HepG2 (cell line): ENCODE data around the gene UBR3. TPM values are rescaled to one million over a fixed set of nuclear protein-coding genes. Genes with fewer than 3 reads are reported as not detected.

Experiments used
- ATAC-seq: fragments of 200-7000 bp; cut with Tn5 transposase; 3 replicates; pipeline ENCODE4 v1.9.1; 2020; ENCODE audit warnings: mild to moderate bottlenecking, moderate library complexity
- BruUV-seq: library from RNA; stranded (reverse); fragments of 400-500 nt; replicated peaks from 2 replicates; lab custom pipeline; 2021; lab: Mats Ljungman, UMichigan
- CTCF ChIA-PET: fragments of 300-600 bp; formaldehyde crosslinking; extraction: SDS; loops from one replicate; lab custom pipeline; 2021; ENCODE audit warnings: low total read pairs, inconsistent platforms, low intra/inter-chr PET ratio; lab: Yijun Ruan, JAX
- POLR2A ChIA-PET: fragments of 350-600 bp; sonication (Branson Sonifier 250); formaldehyde crosslinking; loops from one replicate; lab custom pipeline; 2020; ENCODE audit warnings: antibody characterized with exemption, inconsistent platforms; lab: Yijun Ruan, JAX
- DNase-seq: peaks from one replicate; pipeline ENCODE4 v3.0.0-alpha.2; 2015; ENCODE audit warnings: low spot score
- FAIRE-seq: peaks from 3 replicates; lab custom pipeline; 2011; peaks lifted over from hg19 to GRCh38; lab: Jason Lieb, UNC
- H2AFZ ChIP-seq: one replicate; pipeline ENCODE4 v1.6.1; 2011; ENCODE audit warnings: low read length, inconsistent platforms
- H3K27ac ChIP-seq: fragments of 300-600 bp; 3 replicates; pipeline ENCODE4 v1.8.0; 2011; ENCODE audit warnings: mixed run types, mild to moderate bottlenecking, mixed read lengths, low read length, inconsistent platforms; ENCODE audit not compliant: insufficient read depth; ENCODE audit errors: extremely low read length
- H3K27me3 ChIP-seq, 2 experiments: fragments of 200-600 bp in 1 of 2; 2 replicates in 1 of 2; 3 replicates in 1 of 2; pipeline versions ENCODE4 v1.6.0 to v1.8.0; 2011; ENCODE audit warnings: low read length in 2 of 2, mild to moderate bottlenecking in 2 of 2, moderate library complexity in 2 of 2, inconsistent platforms in 1 of 2; ENCODE audit not compliant: insufficient read depth in 2 of 2, control insufficient read depth in 1 of 2
- H3K36me3 ChIP-seq, 2 experiments: fragments of 200-600 bp in 1 of 2; replicated peaks in 1 of 2; 2 replicates in 1 of 2; 3 replicates in 1 of 2; pipeline versions ENCODE4 v1.5.1 to v1.8.0; 2011; ENCODE audit warnings: low read length in 2 of 2, inconsistent platforms in 1 of 2; ENCODE audit not compliant: insufficient read depth in 2 of 2, control insufficient read depth in 1 of 2
- H3K4me1 ChIP-seq: 2 replicates; pipeline ENCODE4 v1.5.1; 2012; ENCODE audit warnings: low read length, inconsistent platforms; ENCODE audit not compliant: insufficient read depth
- H3K4me2 ChIP-seq: 2 replicates; pipeline ENCODE4 v1.6.0; 2011; ENCODE audit warnings: low read depth, low read length, inconsistent platforms
- H3K4me3 ChIP-seq, 3 experiments: fragments of 200-600 bp in 1 of 3; sonication (generic), shearing (Covaris generic) in 1 of 3; replicated peaks in 1 of 3; 2 replicates each; pipeline ENCODE4 v1.5.1; 2011 to 2016; ENCODE audit warnings: low read length in 3 of 3, inconsistent platforms in 2 of 3, low read depth in 2 of 3, mild to moderate bottlenecking in 2 of 3, control low read depth in 1 of 3, mixed read lengths in 1 of 3; ENCODE audit not compliant: insufficient read depth in 1 of 3
- H3K79me2 ChIP-seq: one replicate; pipeline ENCODE4 v1.6.1; 2011; ENCODE audit warnings: low read length, inconsistent platforms; ENCODE audit not compliant: insufficient read depth
- H3K9ac ChIP-seq: 2 replicates; pipeline ENCODE4 v1.6.0; 2011; ENCODE audit warnings: mild to moderate bottlenecking, low read depth, low read length, inconsistent platforms; ENCODE audit not compliant: insufficient read depth
- H3K9me3 ChIP-seq: 2 replicates; pipeline ENCODE4 v1.5.1; 2012; ENCODE audit warnings: mild to moderate bottlenecking, low read length
- H4K20me1 ChIP-seq: 2 replicates; pipeline ENCODE4 v1.6.0; 2011; ENCODE audit warnings: inconsistent platforms, mild to moderate bottlenecking, low read length, moderate library complexity; ENCODE audit not compliant: insufficient read depth
- TGIF2 ChIP-seq: IDR thresholded peaks from 2 replicates; pipeline ENCODE4 v1.6.1; 2016; ENCODE audit warnings: control low read depth, missing compliant biosample characterization
- ZNF136 ChIP-seq: sonication (generic); formaldehyde crosslinking; IDR thresholded peaks from 2 replicates; pipeline ENCODE4 v1.8.1; 2022; ENCODE audit warnings: low read depth, mild to moderate bottlenecking, moderate library complexity, missing genetic modification reagents
- ZNF17 ChIP-seq: sonication (generic); formaldehyde crosslinking; IDR thresholded peaks from 2 replicates; pipeline ENCODE4 v1.5.0; 2020; ENCODE audit warnings: mild to moderate bottlenecking, missing genetic modification reagents
- ZNF274 ChIP-seq: sonication (generic); formaldehyde crosslinking; IDR thresholded peaks from 2 replicates; pipeline ENCODE4 v1.5.1; 2020; ENCODE audit warnings: mild to moderate bottlenecking, missing genetic modification reagents
- ZNF770 ChIP-seq: sonication (generic); formaldehyde crosslinking; IDR thresholded peaks from 2 replicates; pipeline ENCODE4 v1.5.0; 2020; ENCODE audit warnings: mild to moderate bottlenecking, missing genetic modification reagents
- WGBS: methylation state at CpG from one replicate; pipeline ENCODE4 v1.1.6; 2017; ENCODE audit warnings: low lambda C conversion rate; 5-methylcytosine and 5-hydroxymethylcytosine counted together
- in situ Hi-C: cut with HindIII; loops from 2 replicates; pipeline ENCODE4 v1.10.0; 2017; ENCODE audit warnings: low pct_unique_long_range_greater_than_20kb; ENCODE audit not compliant: extremely low pct_ligation_motif_present
- intact Hi-C: fragments of 100-400 bp; cut with micrococcal nuclease; formaldehyde crosslinking; loops from one replicate; pipeline ENCODE4 v1.10.0; 2022; ENCODE audit not compliant: unreplicated experiment
- polyA plus RNA-seq, 8 experiments: library from polyadenylated mRNA; depleted of rRNA in 3 of 8; stranded (reverse) in 7 of 8; unstranded in 1 of 8; fragments of >200 nt; fragmentation: Illumina TruSeq in 4 of 8; extraction: Trizol in 4 of 8; gene quantifications; 2 replicates each; pipeline versions ENCODE4 v1.2.1 to v1.2.3, GENCODE V29; 2011 to 2016; ENCODE audit warnings: low read depth in 4 of 8, missing spikeins in 1 of 8, mixed read lengths in 1 of 8; ENCODE audit not compliant: insufficient read depth in 1 of 8
- total RNA-seq, 5 experiments: library from RNA; depleted of rRNA; stranded (reverse); fragments of >200 nt; fragmentation: Illumina TruSeq; extraction: Trizol; gene quantifications; 2 replicates each; pipeline ENCODE4 v1.2.3, GENCODE V29; 2016; ENCODE audit warnings: low read depth in 1 of 5
- TF ChIP-seq, protein P1 (sequence below): sonication (generic); formaldehyde crosslinking; IDR thresholded peaks from 2 replicates; pipeline ENCODE4 v1.8.1; 2023; ENCODE audit warnings: mild to moderate bottlenecking, missing genetic modification reagents, borderline replicate concordance

Gene UBR3
- total and polyA plus RNA-seq, 2 of the 13 experiments (the other 11 are each of a cell fraction or from before 2014, with no cell fraction given), result 15.1 to 28.0 TPM

GRCh38 chr2:169798718-169799592 is 28.3 kb upstream of the UBR3 start, which contains the start of gene SSB (continued):
- TF ChIP-seq ZNF770, result peak; percentile 32
- no peak for TF ChIP-seq TGIF2 (CRISPR knock-in tag)
- TF ChIP-seq ZNF17, result no peak

- Histone ChIP-seq H3K27me3 (no peaks in the 10 kb centered on the region; a peak in 1 of 5 replicates), H3K9me3 (no peaks in the 10 kb centered on the region), H3K27ac (no peak overlapping the region), H3K4me2 (0 out of 2 replicates have a peak overlapping the region, but pooled peaks have one; percentile 10), H2AFZ (no peak overlapping the region), H3K4me3 (no peak overlapping the region), H3K9ac (no peak overlapping the region), H3K79me2 (peaks cover 53% of the 10 kb centered on the region), H3K4me1 (peaks cover 41% of the 10 kb centered on the region), H4K20me1 (peaks cover 10% of the 10 kb centered on the region), H3K36me3 (peaks cover 24 to 57% of the 10 kb centered on the region in 2 experiments)
- CTCF ChIA-PET, result no interaction called here
- intact Hi-C loops (no loop called here), in situ Hi-C loops (no loop called here)
- DNase-seq (no peak), FAIRE-seq (no peak), ATAC-seq (no peak)
- 91% methylated on average over 9 of the region's 9 CpGs for WGBS
- TF ChIP-seq ZNF274 (0 out of 2 replicates have a peak, but pooled peaks have one; percentile 28), ZNF136 (CRISPR knock-in tag) (0 out of 2 replicates have a peak, but pooled peaks have one; percentile 28)
- TF ChIP-seq, protein P1, sequence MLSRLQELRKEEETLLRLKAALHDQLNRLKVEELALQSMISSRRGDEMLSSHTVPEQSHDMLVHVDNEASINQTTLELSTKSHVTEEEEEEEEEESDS (CRISPR knock-in tag), result no peak
- BruUV-seq, result no TSS peak
- POLR2A ChIA-PET, result interaction anchor here (0.8 to 1.3 kb wide), 4 partner anchors 9 to 25 kb away, joined by 3 read pairs; partner anchors contain the start of genes METTL5 and UBR3
Observed at GRCh38 chr2:169803480-169803879, 23.8 kb upstream of the UBR3 start.
